Smooth muscle cell (in vitro differentiated cells): ENCODE measurements around the gene TCF7L2. TPM values are rescaled to one million over a fixed set of nuclear protein-coding genes. Genes with fewer than 3 reads are reported as not detected.

Experiments used
- DNase-seq: peaks from one replicate; lab custom pipeline; 2025; ENCODE audit not compliant: unreplicated experiment; lab: John Stamatoyannopoulos, UW
- H2AFZ ChIP-seq: fragments of 200-600 bp; sonication (generic); 2 replicates; pipeline ENCODE4 v1.6.0; 2016; ENCODE audit warnings: antibody characterized with exemption, low read depth, mild to moderate bottlenecking
- H3F3A ChIP-seq: fragments of 200-600 bp; sonication (generic); 2 replicates; pipeline ENCODE4 v1.6.0; 2017; ENCODE audit warnings: antibody characterized with exemption, low read depth
- H3K27ac ChIP-seq: fragments of 200-600 bp; sonication (generic); 2 replicates; pipeline ENCODE4 v1.5.1; 2016; ENCODE audit warnings: low read depth, mild to moderate bottlenecking
- H3K27me3 ChIP-seq: fragments of 200-600 bp; sonication (generic); 2 replicates; pipeline ENCODE4 v1.6.1; 2016; ENCODE audit warnings: low read depth, mild to moderate bottlenecking
- H3K36me3 ChIP-seq: fragments of 200-600 bp; sonication (generic); 2 replicates; pipeline ENCODE4 v1.5.1; 2016; ENCODE audit warnings: low read depth
- H3K4me1 ChIP-seq: fragments of 200-600 bp; sonication (generic); 2 replicates; pipeline ENCODE4 v1.5.1; 2016; ENCODE audit warnings: low read depth
- H3K4me2 ChIP-seq: fragments of 200-600 bp; sonication (generic); 2 replicates; pipeline ENCODE4 v1.6.0; 2016; ENCODE audit warnings: mild to moderate bottlenecking
- H3K4me3 ChIP-seq: fragments of 200-600 bp; sonication (generic); 2 replicates; pipeline ENCODE4 v1.5.1; 2016; ENCODE audit warnings: mild to moderate bottlenecking
- H3K79me2 ChIP-seq: fragments of 200-600 bp; sonication (generic); 2 replicates; pipeline ENCODE4 v1.6.0; 2016; ENCODE audit warnings: low read depth, mild to moderate bottlenecking
- H3K9ac ChIP-seq: fragments of 200-600 bp; sonication (generic); 2 replicates; pipeline ENCODE4 v1.6.0; 2016; ENCODE audit warnings: low read depth
- H3K9me3 ChIP-seq: fragments of 200-600 bp; sonication (generic); replicated peaks from 2 replicates; pipeline ENCODE4 v1.5.1; 2016; ENCODE audit warnings: low read depth
- H4K20me1 ChIP-seq: fragments of 200-600 bp; sonication (generic); 2 replicates; pipeline ENCODE4 v1.6.0; 2016; ENCODE audit warnings: low read depth
- WGBS: methylation state at CpG from one replicate; pipeline ENCODE4 v1.1.7; 2016; ENCODE audit warnings: low lambda C conversion rate; 5-methylcytosine and 5-hydroxymethylcytosine counted together
- polyA plus RNA-seq: library from polyadenylated mRNA; unstranded; fragments of >200 nt; fragmentation: Nextera tagmentation; extraction: Ambion mirVana; gene quantifications from 2 replicates; pipeline ENCODE4 v1.2.1, GENCODE V29; 2016
- total RNA-seq: library from RNA; depleted of rRNA; stranded (reverse); fragments of >200 nt; gene quantifications from 2 replicates; pipeline ENCODE4 v1.2.3, GENCODE V29; 2014
- TF ChIP-seq, protein P1 (sequence below): fragments of 200-600 bp; sonication (generic); IDR thresholded peaks from 2 replicates; pipeline ENCODE4 v1.5.1; 2017; ENCODE audit warnings: borderline replicate concordance, mild to moderate bottlenecking, antibody characterized with exemption; ENCODE audit not compliant: insufficient read depth, poor library complexity, severe bottlenecking

TCF7L2 gene
- total and polyA plus RNA-seq, 2 experiments from 2014 or later: 14.6 to 17.7 TPM

DNA sequence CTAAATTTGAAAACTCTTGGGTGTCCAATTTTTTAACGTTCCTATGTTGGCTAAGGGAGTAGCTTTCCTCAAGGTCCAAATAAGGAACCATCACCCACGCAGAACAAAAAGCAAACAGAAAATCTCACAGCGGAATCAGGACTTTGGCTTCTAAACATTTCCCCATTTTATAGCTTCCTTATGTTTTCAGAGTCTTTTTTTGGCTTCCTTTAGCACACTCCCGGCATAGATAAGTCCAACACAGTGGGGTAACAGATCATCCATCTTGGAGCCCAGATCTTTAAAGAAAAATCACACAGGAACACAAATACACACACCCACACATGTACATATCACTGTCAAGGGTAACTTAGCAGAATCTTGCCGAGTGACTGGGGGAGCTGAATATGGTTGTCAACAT is 4.2 kb upstream of the TCF7L2 start:
- Histone ChIP-seq H3K4me2 (peak overlapping the region; percentile 21), H3K9ac (no peak overlapping the region), H3K4me1 (peaks cover 17% of the 10 kb centered on the region), H3K4me3 (no peak overlapping the region), H3K36me3 (no peaks in the 10 kb centered on the region), H3K27me3 (no peaks in the 10 kb centered on the region), H2AFZ (peak overlapping the region; percentile 73), H3K79me2 (peaks cover 2% of the 10 kb centered on the region), H4K20me1 (no peaks in the 10 kb centered on the region), H3F3A (peaks cover 17% of the 10 kb centered on the region), H3K27ac (no peak overlapping the region), H3K9me3 (no peaks in the 10 kb centered on the region)
- TF ChIP-seq, protein P1, sequence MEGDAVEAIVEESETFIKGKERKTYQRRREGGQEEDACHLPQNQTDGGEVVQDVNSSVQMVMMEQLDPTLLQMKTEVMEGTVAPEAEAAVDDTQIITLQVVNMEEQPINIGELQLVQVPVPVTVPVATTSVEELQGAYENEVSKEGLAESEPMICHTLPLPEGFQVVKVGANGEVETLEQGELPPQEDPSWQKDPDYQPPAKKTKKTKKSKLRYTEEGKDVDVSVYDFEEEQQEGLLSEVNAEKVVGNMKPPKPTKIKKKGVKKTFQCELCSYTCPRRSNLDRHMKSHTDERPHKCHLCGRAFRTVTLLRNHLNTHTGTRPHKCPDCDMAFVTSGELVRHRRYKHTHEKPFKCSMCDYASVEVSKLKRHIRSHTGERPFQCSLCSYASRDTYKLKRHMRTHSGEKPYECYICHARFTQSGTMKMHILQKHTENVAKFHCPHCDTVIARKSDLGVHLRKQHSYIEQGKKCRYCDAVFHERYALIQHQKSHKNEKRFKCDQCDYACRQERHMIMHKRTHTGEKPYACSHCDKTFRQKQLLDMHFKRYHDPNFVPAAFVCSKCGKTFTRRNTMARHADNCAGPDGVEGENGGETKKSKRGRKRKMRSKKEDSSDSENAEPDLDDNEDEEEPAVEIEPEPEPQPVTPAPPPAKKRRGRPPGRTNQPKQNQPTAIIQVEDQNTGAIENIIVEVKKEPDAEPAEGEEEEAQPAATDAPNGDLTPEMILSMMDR: no peak
- 40% methylated on average over 5 of the region's 5 CpGs for WGBS
- DNase-seq: no peak

DNA sequence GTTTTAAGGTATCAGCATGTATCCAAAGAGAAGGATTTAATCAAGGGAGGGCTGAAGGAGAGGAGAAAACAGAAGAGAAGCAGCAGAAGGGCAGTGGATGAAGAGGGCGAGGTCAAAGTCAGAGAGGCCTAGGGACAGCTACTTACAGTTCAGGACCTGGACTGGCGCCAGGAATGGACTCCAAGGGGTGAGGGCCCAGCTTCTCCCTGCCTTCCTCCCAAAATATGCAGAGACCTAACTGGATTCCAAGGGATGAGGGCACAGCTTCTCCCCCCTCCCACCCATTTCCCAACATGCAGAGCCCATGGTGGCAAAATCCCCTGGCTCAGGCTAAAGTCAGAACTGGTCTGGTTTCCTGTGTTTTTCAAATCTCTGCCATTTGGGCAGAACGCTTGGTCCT is 3.4 kb upstream of the TCF7L2 start:
- no peak overlapping the region for H3K4me3 ChIP-seq
- H3K27me3 ChIP-seq: no peaks in the 10 kb centered on the region
- H3K4me2 ChIP-seq: no peak overlapping the region
- H3K36me3 ChIP-seq: no peaks in the 10 kb centered on the region
- H3K9ac ChIP-seq: no peak overlapping the region
- H3K79me2 ChIP-seq: peaks cover 4% of the 10 kb centered on the region
- peaks cover 17% of the 10 kb centered on the region for H3K4me1 ChIP-seq
- no peaks in the 10 kb centered on the region for H3K9me3 ChIP-seq
- H2AFZ ChIP-seq: peak overlapping the region; percentile 73
- DNase-seq: no peak
- H4K20me1 ChIP-seq: no peaks in the 10 kb centered on the region
- WGBS: 81% methylated on average over 3 of the region's 3 CpGs
- no peak overlapping the region for H3K27ac ChIP-seq
- TF ChIP-seq, protein P1: no peak
- H3F3A ChIP-seq: peaks cover 18% of the 10 kb centered on the region

DNA sequence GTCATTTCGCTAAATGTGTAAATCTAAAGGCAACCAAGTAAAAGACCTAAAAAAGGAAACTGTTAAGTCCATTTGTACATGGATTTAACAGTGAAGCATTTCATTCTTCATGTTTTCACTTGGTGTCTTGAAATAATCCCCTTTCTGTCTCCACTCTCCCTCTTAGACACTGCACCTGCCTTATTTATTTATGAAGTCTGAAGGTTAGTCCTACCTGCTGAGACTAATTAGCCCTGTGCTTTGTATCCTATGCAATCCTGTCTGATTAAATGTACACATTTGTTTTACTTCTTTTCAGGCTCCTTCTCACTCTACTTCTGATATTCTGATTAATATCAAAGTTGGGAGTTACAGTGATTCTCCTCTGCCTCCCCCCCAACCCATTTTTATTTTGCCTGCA is 1.9 kb upstream of the TCF7L2 start:
- no peak overlapping the region for H3K4me2 ChIP-seq
- H3K9ac ChIP-seq: no peak overlapping the region
- no peaks in the 10 kb centered on the region for H3K27me3 ChIP-seq
- H3F3A ChIP-seq: peaks cover 24% of the 10 kb centered on the region
- peaks cover 20% of the 10 kb centered on the region for H3K79me2 ChIP-seq
- no peak for DNase-seq
- H3K36me3 ChIP-seq: no peaks in the 10 kb centered on the region
- 96% methylated on average over 1 of the region's 1 CpG for WGBS
- TF ChIP-seq, protein P1: no peak
- no peaks in the 10 kb centered on the region for H3K9me3 ChIP-seq
- H3K27ac ChIP-seq: no peak overlapping the region
- no peak overlapping the region for H2AFZ ChIP-seq
- peaks cover 17% of the 10 kb centered on the region for H3K4me1 ChIP-seq
- H4K20me1 ChIP-seq: no peaks in the 10 kb centered on the region
- H3K4me3 ChIP-seq: no peak overlapping the region

DNA sequence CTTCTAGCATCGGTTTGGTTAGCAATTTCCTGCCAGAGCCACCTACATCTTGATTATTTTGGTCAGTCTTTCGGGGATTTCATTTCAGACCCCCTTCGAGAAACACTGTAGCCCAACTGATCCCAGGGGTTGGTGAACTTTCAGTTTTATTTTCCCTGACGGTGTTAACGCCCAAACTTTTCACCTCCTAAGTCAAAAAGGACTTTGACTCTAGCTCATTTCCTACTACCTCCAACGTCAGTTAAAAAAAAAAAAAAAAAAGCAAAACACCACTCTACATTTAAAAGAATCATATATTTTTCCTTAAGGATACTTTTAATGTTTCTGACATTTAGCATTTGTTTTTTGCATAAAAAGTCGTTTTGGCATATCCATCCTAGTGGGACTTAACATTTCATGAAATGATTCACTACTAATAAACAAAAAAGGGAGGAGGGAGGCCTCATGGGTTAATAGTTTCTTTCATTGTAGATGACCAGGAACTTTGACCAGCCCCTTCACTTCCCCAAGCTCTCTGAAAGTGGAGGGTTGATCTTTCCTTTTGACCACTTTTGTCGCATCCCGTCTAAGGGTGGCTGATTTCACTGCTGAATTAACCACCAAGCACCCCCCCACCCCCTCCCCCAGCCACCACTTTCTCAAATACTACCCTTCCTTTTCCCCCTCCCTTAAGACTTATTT is 764 bp upstream of the TCF7L2 start:
- Histone ChIP-seq H3K9me3 (no peaks in the 10 kb centered on the region), H3F3A (peaks cover 24% of the 10 kb centered on the region), H3K27ac (peak overlapping the region; percentile 45), H3K4me2 (peak overlapping the region; percentile 98), H3K4me3 (peak overlapping the region; percentile 69), H3K36me3 (no peaks in the 10 kb centered on the region), H3K4me1 (peaks cover 24% of the 10 kb centered on the region), H3K27me3 (no peaks in the 10 kb centered on the region), H4K20me1 (peaks cover 3% of the 10 kb centered on the region), H3K79me2 (peaks cover 31% of the 10 kb centered on the region), H2AFZ (peak overlapping the region; percentile 67), H3K9ac (no peak overlapping the region)
- WGBS: 29% methylated on average over 9 of the region's 9 CpGs
- no peak for DNase-seq
- TF ChIP-seq, protein P1: no peak
